Activated CD8-positive, alpha-beta memory T cell treated with anti-CD3 and anti-CD28 coated beads for 1 hour (primary cell): Measurements from ENCODE around the gene NFKBIA.
"Not testable (repeated sequence)": the region's sequence is repeated elsewhere in the genome, so short reads cannot be mapped to it uniquely, and the experiment has no call there.

Experiments used
- DNase-seq, 2 donors: peaks; one replicate each; pipeline ENCODE4 v3.0.0-alpha.2; 2020; ENCODE audit warnings: low read depth in 1 of 2; ENCODE audit errors: extremely low read depth in 1 of 2

The NFKBIA gene

DNA sequence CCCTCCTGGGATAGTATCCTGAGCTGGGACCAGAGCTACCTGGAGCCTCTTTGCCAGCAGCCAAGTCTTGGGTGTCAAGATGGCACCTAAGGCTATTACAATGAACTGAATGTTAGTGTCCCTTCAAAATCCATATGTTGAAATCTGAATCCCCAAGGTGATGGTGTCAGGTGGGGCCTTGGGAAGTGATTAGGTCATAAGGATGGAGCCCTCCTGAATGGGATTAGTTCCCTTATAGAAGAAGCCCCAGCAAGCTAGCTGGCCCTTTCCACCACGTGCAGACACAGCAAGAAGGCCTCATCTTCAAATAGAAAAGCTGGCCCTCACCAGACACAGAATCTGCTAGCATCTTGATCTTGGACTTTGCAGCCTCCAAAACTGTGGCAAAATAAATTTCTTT, 12.4 kb downstream of the NFKBIA start:
- no peak for DNase-seq

DNA sequence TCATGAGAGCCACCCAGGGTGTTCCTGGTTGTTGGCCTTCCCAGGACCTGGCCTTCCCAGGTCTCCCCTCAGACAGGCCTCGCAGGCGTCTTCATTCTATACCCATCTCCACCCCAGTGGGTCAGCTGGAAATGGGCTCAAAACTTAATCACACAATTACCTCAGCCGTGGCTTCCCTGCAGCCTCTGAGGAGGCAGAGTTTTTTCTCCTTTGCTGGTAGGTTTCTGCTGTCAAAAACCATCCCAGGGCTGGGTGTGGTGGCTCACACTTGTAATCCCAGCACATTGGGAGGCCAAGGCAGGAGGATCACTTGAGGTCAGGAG, 13.2 kb downstream of the NFKBIA start:
- DNase-seq = no peak

DNA sequence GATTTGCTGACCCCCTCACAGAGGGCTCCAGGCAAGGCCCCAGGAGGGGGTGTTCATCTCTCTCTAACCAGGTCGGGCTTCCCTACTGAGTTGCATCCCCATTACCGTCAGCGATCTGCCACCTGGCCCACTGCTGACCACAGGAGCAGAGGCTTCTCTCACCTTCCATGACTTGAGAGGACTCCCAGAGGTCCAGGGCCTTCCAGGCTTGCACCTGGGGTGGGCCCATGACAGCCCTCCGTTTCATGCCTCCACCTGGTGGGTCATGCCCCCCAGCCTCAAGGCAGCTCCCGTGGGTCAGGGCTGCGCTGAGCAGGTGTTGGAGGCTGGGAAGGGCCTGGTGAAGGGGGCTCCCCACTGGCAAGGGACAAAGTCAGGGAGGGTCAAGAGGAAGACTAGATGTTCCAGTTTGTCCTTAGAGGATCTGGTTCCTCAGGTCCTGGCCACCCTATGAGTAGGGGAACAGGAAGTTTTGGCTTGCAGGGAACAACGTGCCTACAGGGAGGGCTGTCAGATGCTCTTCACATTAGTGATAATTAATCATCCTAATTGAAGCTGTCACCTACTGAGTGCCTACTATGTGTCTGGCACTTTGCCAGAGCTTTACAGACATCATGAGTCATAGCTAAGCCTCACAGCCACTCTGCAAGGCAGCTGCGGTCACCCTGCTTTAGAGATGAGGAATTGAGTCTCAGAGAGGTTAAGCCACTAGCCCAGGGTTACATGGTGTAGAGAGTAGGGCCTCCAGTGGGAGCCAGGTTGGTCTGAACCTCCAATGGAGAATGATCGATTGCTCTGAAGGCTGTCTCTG, 13.8 kb downstream of the NFKBIA start:
- DNase-seq = no peak

DNA sequence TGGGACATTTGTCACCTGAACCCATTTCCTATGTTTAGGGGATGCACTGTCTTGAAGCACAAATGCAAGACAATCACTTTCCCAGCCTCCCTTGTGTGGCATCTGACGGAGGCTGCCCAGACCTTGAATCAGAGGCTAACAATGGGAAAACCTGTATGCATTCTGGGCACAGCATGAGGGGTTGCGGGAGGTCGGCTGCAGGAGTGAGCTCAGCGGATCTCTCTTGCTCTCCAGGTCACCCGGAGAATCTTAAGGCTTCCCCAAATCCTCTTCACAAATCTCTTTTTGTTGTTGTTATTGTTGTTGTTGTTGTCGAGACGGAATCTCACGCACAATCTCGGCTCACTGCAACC, 15.3 kb downstream of the NFKBIA start:
- no peak for DNase-seq

DNA sequence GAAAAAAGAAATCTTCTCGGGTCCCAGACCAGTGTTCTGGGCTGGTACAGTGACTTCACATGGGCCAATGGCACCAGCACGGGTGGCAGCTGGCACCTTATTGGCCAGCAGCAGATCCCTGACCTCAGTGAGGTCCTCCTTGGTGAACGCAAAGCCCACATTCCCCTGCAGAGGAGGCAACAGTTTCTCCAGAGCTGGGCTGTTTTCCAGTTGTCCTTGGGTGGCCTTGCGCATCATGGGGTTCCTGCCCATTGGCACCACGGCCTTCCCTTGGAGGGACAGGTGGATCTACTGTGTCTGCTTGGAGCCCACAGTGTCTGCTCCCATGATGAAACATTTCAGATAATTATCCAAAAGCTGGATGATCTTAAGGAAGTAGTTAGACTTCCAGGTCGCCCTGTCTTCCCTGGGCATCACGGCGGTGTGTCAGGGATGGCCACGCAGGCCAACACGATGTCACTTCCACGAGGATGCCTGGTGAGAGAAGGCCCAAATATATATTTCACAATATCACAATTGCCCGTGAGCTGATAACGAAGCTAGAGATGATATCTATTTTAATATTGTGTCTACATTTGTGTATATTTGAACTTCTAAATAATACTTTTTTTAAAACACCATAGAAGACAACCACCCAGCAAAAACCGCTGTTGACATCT, 15.8 kb downstream of the NFKBIA start:
- no peak for DNase-seq

DNA sequence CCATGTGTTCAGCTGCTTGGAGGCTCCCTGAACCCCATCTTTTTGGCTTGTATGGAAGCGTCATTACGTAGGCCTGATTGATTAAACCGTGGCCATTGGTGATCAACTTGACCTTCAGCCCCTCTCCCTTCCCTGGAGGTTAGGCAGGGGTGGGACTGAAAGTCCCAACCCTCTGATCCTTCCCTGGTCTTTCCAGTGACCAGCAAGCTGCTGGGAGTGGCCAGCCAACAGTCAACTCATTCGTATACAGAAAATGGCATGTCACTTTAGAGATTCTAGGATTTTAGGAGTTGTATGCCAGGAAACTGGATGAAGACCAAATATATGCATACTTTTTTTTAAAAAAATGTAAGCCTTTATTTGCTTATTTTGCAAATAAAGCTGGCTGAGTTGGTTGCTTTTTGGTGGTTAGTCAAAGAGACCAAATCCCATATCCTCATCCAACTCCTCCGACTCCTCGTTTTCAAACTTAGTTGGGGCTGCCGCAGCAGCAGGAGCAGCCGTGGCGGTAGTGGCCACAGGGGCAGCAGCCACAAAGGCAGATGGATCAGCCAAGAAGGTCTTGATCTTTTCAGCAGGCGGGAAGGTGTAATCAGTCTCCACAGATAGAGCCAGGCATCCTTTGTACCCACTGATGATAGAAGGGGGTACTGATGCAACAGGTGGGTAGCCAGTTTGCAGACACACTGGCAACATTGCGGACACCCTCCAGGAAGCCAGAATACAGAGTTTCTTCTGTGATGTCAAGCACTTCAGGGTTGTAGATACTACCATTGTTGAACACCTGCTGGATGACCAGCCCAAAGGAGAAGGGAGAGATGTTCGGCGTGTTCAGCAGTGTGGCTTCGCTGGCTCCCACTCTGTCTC, 16.6 kb downstream of the NFKBIA start:
- DNase-seq = no peak

DNA sequence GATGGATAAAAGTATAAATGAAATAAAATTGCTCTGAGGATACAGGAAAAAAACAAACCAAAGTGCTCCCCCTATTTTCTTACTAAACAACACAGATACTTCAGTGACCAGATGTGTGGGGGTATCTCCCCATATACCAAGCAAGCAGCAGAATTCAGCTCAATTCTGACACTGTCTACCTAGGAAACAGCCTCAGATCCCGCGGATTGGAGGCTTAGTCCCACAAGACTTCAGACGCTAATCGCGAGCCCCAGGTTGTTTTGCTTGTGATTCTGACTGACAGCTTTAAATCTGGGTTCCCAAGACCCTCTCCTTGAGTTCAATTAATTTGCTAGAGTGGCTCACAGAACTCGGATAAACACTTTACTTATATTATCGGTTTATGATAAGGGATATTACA, 17.3 kb downstream of the NFKBIA start:
- DNase-seq = no peak

DNA sequence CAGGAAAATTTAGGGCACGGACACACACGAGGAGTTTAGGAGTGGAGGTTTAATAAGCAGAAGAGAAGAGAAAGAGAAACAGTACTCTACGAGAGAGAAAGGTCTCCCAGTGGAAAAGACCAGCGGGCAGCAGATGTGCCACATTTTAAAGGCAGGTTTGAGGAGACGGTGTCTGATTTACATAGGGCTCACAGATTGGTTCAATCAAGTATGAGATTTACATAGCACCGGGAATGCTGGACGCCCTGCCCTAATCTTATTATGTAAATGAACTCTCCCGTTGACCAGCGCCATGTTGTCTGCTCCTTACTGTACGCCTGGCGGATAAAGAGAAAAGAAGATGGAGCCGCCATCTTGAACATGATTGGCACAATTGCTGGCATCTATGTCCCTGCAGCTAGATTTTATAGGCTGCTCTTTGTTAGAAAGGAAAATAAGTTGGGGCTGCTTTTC, 17.9 kb downstream of the NFKBIA start:
- DNase-seq = no peak

DNA sequence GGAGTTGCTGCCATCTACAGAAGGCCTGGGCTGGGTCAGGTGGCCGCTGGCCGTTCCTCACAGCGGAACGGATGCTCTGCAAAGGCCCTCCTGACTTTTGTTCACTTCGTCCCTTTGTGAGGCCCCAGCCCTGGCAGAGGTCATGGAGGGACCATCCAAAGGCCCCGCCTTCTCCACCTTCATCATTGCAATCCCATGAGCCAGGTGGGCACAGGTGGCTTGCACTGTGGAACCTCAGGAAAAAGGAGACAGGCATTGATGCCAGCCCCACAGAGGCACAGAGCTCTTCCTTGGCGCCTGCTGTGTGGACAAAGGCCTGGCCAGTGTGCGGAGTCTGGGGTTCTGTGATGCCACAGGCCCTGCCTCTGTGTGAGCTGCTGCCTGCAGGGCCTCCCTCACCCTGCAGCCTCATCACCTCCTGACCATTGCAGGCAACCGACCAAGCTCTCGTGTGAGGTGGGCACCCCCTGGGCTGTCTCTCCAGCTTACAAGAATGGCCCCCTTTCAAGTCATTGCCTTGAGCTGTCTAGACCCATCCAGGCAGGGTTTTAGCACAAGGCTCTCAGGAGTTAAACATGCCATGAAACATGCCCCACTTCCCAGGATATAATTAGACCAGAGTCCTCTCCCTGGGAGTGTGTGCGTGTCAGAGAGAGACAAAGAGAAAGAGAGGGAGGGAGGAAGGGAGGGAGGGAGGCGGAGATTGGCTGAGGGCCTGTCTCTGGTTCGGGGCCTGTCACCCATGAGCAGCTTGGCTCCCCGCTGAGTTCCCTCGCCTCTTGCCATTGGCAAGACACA, 19.3 kb downstream of the NFKBIA start:
- DNase-seq = no peak

DNA sequence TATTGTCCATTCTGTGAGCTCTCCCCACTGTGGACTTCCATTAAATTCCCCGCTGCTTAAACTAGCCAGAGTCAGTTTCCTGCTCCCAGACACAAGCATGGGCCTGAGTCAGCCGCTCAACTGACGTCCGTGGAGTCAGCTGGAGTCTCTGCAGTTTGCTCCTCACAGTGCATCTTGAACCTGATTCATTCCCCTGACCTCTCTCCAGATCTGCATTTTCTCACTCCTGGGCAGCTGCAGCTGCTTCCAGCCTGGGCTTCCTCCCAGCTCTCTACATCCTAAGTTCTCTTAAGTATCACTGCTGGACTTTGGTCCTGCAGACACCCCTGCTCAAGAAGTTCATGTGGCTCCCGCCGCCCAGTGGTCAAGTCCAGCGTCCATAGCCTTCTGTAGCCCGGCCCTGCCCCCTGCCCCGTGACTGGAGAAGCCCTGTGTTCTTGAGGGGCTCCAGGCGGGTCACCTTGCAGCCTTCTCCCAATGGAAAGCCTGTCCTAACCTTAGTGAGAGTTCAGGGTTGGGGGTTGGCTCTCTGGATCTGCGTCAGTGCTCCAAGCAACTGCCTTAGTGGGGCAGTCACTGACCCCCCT, 20.0 kb downstream of the NFKBIA start:
- no peak for DNase-seq

DNA sequence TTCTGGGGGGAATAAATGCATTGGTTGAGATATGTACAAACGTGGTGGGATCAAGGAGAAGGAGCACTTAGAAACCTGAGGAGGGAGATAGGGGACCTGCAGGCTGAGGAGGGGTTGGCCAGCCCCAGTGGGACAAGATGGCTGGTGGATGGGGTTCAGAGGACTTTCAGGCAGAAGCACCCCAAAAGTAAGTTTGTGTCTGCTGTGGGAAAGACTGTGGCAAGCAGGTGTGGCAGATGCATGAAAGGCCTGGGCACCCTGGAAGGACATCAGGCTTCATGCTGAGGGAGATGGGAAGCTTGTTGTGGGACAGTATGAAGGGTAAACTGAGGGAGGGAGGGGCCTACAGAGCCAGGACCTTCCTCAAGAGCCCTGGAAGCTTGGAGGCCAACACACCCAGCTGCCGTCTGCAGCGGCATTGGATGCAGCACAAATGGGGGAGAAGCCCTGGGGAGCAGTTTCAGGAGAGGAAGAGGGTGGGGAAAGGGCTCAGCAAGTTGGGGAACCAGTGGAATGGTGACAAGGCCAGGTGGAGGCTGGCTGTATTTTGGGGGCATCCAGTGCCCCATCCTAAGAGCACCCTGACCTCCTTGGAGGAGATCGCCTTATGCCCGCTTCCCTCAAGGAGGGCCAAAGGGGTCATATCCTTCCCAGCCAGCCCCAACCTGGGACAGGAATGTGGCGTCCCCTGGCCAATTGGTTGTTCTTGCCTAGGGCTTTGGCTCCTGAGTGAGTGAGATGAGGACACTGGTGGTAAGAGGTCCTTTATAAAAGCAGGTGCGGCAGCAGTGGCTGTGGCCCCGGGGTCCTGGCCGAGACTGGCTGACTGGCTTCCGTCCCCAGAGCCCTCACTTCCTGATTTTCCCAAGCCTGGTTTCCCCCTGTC, 20.7 kb downstream of the NFKBIA start:
- no peak for DNase-seq

DNA sequence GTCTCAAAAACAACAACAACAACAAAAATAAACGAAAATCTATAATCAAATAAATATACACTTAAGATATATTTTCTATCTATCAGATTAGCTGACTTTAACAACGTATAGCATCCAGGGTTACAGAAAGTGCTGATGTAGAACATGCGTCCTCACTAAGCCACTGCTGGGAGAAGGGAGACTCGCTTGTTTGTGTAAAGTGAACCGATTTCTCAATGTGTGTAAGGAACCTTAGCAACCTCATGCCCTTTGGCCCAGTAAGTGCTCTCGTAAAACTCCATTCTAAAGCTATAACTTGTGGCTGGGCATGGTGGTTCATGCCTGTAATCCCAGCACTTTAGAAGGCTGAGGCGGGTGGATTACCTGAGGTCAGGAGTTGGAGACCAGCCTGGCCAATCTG, 23.8 kb downstream of the NFKBIA start:
- no peak for DNase-seq

DNA sequence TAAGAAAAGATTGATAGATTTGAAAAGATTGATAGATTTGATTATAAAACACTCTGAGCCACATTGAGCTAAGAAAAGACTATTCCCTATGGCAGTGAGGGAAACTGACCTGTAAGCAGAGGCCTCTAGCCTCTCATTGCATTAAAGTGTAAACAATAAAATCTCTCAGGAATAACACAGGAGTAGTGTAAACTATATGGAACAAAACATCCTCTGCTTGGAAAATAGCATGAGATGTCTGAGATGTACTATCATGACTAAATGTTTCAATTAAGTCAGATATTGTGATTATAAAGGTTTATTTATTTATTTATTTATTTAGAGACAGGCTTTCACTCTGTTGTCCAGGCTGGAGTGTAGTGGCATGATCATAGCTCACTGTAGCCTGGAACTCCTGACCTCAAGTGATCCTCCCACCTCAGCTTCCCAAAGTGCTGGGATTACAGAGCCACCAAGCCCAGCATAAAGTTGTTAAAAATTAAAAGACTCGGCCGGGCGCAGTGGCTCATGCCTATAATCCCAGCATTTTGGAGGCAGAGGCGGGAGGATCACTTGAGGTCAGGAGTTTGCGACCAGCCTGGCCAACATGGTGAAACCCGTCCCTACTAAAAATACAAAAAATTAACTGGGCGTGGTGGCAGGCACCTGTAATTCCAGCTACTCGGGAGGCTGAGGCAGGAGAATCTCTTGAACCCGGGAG, 25.2 kb downstream of the NFKBIA start:
- DNase-seq = not testable (repeated sequence)

DNA sequence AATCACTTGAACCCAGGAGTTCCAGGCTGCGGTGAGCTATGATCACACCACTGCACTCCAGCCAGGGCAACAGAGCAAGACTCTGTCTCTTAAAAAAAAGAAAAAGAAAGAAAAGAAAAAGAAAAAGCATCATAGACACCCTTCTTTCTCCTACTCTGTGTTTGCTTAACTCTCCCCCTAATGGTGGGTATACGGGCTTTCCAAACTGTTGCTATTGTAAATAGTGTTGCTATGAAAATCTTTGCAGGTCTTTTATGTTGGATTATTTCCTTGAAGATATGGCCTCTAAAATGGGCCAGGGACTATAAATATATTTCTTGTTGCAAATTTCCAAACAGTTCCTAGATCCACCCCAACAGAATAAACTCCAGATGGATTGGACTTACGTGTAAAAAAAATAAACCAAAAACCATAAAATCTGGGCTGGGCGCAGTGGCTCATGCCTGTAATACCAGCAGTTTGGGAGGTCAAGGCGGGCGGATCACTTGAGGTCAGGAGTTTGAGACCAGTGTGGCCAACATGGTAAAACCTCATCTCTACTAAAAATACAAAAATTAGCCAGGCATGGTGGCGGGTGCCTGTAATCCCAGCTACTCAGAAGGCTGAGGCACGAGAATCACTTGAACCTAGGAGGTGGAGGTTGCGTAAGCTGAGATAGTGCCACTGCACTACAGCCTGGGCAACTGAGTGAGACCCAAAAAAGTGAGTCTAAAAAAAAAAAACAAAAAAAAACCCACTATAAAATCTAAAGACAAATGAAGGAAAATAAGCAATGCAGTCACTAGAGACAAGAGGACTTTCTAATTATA, 25.9 kb downstream of the NFKBIA start:
- DNase-seq = no peak

DNA sequence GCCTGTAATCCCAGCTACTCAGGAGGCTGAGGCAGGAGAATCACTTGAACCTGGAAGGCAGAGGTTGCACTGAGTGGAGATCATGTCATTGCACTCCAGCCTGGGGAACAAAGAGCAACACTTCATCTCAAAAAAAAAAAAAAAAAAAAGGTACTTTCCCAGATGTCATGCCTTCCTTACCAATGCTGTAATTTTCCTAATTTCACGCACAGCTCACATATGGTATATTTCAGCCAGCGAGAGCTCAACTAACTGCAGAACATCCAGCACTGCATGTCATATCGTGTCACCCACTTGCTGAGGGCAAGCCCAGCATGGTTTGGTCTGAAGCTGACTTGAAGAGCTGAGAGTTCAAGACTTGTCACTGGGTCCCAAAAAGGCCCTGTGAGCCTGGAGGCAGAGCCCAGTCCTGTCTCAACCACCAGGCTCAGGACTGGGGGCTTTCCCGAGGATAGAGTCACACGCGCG, 29.0 kb downstream of the NFKBIA start:
- no peak for DNase-seq

DNA sequence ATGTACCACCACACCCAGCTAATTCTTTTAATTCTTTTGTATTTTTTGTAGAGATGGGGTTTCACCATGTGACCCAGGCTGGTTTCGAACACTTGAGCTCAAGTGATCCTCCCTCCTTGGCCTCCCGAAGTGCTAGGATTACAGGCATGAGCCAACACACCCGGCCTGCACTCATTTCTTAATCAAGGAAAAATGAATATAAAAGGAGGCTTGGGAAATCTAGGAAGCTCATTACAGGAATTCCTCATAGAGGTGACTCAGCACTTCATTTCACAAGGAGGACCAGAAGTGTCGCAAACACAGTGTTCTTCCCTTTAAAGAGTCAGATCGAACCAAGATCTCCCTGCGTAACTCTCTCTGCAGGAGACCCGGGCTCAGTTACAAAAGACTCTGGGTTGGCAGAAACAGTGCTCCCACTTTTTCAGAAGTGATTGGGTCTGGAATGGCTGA, 30.3 kb downstream of the NFKBIA start:
- DNase-seq = no peak

DNA sequence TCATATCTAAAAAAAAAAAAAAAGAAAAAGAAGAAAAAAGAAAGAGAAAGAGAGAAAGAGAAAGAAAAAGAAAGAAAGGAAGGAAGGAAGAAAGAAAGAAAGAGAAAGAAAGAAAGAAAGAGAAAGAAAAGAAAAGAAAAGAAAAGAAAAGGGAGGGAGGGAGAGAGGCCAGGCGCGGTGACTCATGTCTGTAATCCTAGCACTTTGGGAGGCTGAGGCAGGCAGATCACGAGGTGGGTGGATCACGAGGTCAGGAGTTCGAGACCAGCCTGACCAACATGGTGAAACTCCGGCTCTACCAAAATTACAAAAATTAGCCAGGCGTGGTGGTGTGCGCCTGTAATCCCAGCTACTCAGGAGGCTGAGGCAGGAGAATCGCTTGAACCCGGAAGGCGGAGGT, 31.3 kb downstream of the NFKBIA start:
- DNase-seq = not testable (repeated sequence)

DNA sequence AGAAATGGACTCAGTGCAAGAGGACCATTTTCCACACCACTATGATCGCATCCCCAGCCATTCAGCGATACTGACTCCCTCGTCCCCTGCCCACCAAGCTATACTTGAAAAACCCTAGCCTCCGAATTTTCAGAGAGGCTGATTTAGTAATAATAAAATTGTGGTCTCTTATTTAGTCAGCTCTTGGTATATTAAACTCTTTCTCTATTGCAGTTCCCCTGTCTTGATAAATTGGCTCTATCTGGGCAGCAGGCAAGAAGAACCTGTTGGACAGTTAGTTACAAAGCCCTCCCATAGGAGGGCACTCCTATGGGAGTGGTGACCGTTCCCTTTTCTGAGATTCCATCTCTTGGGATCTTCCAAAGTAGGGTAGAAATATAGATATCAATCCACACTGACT, 33.6 kb downstream of the NFKBIA start:
- DNase-seq = no peak
